GM10266 (cell line): ENCODE data around the gene STAC.
"Not testable (repeated sequence)": the region's sequence is repeated elsewhere in the genome, so short reads cannot be mapped to it uniquely, and the experiment has no call there.

ENCODE experiments used
- DNase-seq: peaks from one replicate; pipeline ENCODE4 v3.0.0; 2012; ENCODE audit errors: extremely low spot score
- CTCF ChIP-seq: IDR thresholded peaks from 2 replicates; pipeline ENCODE4 v1.5.1; 2012; ENCODE audit warnings: mild to moderate bottlenecking, low read depth; ENCODE audit not compliant: control insufficient read depth, insufficient read depth; ENCODE audit errors: missing control alignments

Gene STAC

GRCh38 chr3:36455406-36455805, 75.1 kb downstream of the STAC start:
- no peak for DNase-seq
- no peak for TF ChIP-seq CTCF

GRCh38 chr3:36456784-36457183, 76.5 kb downstream of the STAC start:
- no peak for TF ChIP-seq CTCF
- no peak for DNase-seq

GRCh38 chr3:36457667-36458066, 77.4 kb downstream of the STAC start:
- TF ChIP-seq CTCF = no peak
- no peak for DNase-seq

- TF ChIP-seq CTCF = no peak
- DNase-seq = no peak
Measured at GRCh38 chr3:36459177-36459576, 78.9 kb downstream of the STAC start.

- no peak for DNase-seq
- TF ChIP-seq CTCF = no peak
Measured at GRCh38 chr3:36461597-36461996, 81.3 kb downstream of the STAC start.

- DNase-seq = not testable (repeated sequence)
Measured at GRCh38 chr3:36472045-36472444, 91.7 kb downstream of the STAC start.

GRCh38 chr3:36475558-36475957, 95.3 kb downstream of the STAC start:
- DNase-seq = no peak
- no peak for TF ChIP-seq CTCF

GRCh38 chr3:36476286-36476942, 96.1 kb downstream of the STAC start:
- TF ChIP-seq CTCF = no peak
- DNase-seq = no peak
